WTC11 (cell line): ENCODE measurements around the gene WNT11. TPM values are rescaled to one million over a fixed set of nuclear protein-coding genes. Genes with fewer than 3 reads are reported as not detected.

Experiments used
- ATAC-seq: fragments of 200-7000 bp; cut with Tn5 transposase; 2 replicates; pipeline ENCODE4 v1.10.0; 2021; ENCODE audit warnings: mild to moderate bottlenecking, moderate library complexity
- CTCF ChIA-PET: fragments of 300-600 bp; sonication (Branson Sonifier 250); formaldehyde crosslinking; loops from one replicate; lab custom pipeline; 2021; ENCODE audit warnings: antibody characterized with exemption; lab: Charles Lee
- POLR2A ChIA-PET: fragments of 350-600 bp; sonication (Branson Sonifier 250); formaldehyde crosslinking; loops from one replicate; lab custom pipeline; 2021; ENCODE audit warnings: antibody characterized with exemption; lab: Charles Lee
- DNase-seq: peaks from one replicate; pipeline ENCODE4 v3.0.0; 2021; ENCODE audit warnings: low spot score
- H3K27ac Mint-ChIP-seq: 2 replicates; pipeline ENCODE4 v1.8.0; 2021; ENCODE audit warnings: mixed read lengths
- H3K27me3 Mint-ChIP-seq: 2 replicates; pipeline ENCODE4 v1.8.0; 2021; ENCODE audit warnings: low read depth, mild to moderate bottlenecking, moderate library complexity, mixed read lengths
- H3K36me3 Mint-ChIP-seq: 2 replicates; pipeline ENCODE4 v1.8.0; 2021; ENCODE audit warnings: mixed read lengths
- H3K4me1 Mint-ChIP-seq: 2 replicates; pipeline ENCODE4 v1.8.0; 2022; ENCODE audit warnings: mixed read lengths
- H3K4me3 Mint-ChIP-seq: 2 replicates; pipeline ENCODE4 v1.8.0; 2021; ENCODE audit warnings: mild to moderate bottlenecking, moderate library complexity, mixed read lengths
- H3K9me3 Mint-ChIP-seq: 2 replicates; pipeline ENCODE4 v1.8.0; 2021; ENCODE audit warnings: mixed read lengths
- ATF1 ChIP-seq: sonication (generic); formaldehyde crosslinking; IDR thresholded peaks from 2 replicates; pipeline ENCODE4 v1.8.1; 2023; ENCODE audit warnings: mild to moderate bottlenecking, moderate library complexity, missing genetic modification reagents
- CBFB ChIP-seq: sonication (generic); formaldehyde crosslinking; IDR thresholded peaks from 2 replicates; pipeline ENCODE4 v1.8.1; 2022; ENCODE audit warnings: mild to moderate bottlenecking, low read depth, missing genetic modification reagents
- CREB1 ChIP-seq: sonication (generic); formaldehyde crosslinking; IDR thresholded peaks from 2 replicates; pipeline ENCODE4 v1.8.0; 2023; ENCODE audit warnings: mild to moderate bottlenecking, missing genetic modification reagents
- GABPB1 ChIP-seq: sonication (generic); formaldehyde crosslinking; IDR thresholded peaks from 2 replicates; pipeline ENCODE4 v1.8.1; 2023; ENCODE audit warnings: mild to moderate bottlenecking, missing genetic modification reagents
- GRHL2 ChIP-seq: fragments of 250-450 bp; sonication (Bioruptor Pico); IDR thresholded peaks from 2 replicates; pipeline ENCODE4 v1.8.0; 2022; ENCODE audit warnings: mild to moderate bottlenecking, moderate library complexity; ENCODE audit not compliant: insufficient replicate concordance, severe bottlenecking
- IRF2 ChIP-seq: sonication (generic); formaldehyde crosslinking; IDR thresholded peaks from 2 replicates; pipeline ENCODE4 v1.8.0; 2022; ENCODE audit warnings: low read depth, missing genetic modification reagents, borderline replicate concordance
- JUN ChIP-seq: sonication (generic); formaldehyde crosslinking; IDR thresholded peaks from 2 replicates; pipeline ENCODE4 v1.8.0; 2023; ENCODE audit warnings: mild to moderate bottlenecking, missing genetic modification reagents
- MYBL2 ChIP-seq: sonication (generic); formaldehyde crosslinking; IDR thresholded peaks from 2 replicates; pipeline ENCODE4 v1.8.1; 2023; ENCODE audit warnings: mild to moderate bottlenecking, moderate library complexity, missing genetic modification reagents
- OVOL2 ChIP-seq: fragments of 250-450 bp; sonication (Bioruptor Pico); IDR thresholded peaks from 2 replicates; pipeline ENCODE4 v1.9.0; 2021; ENCODE audit warnings: mild to moderate bottlenecking, borderline replicate concordance
- RELA ChIP-seq: sonication (generic); formaldehyde crosslinking; IDR thresholded peaks from 2 replicates; pipeline ENCODE4 v1.8.1; 2022; ENCODE audit warnings: missing genetic modification reagents, mild to moderate bottlenecking, borderline replicate concordance
- RORB ChIP-seq: fragments of 250-450 bp; sonication (Bioruptor Pico); IDR thresholded peaks from 2 replicates; pipeline ENCODE4 v1.9.0; 2021; ENCODE audit warnings: mild to moderate bottlenecking
- SMAD4 ChIP-seq: sonication (generic); formaldehyde crosslinking; IDR thresholded peaks from 2 replicates; pipeline ENCODE4 v1.8.0; 2022; ENCODE audit warnings: mild to moderate bottlenecking, missing genetic modification reagents
- SP1 ChIP-seq: sonication (generic); formaldehyde crosslinking; conservative IDR thresholded peaks from 2 replicates; pipeline ENCODE4 v1.8.1; 2022; ENCODE audit warnings: missing genetic modification reagents
- TEAD1 ChIP-seq: sonication (generic); formaldehyde crosslinking; IDR thresholded peaks from 2 replicates; pipeline ENCODE4 v1.8.0; 2022; ENCODE audit warnings: mild to moderate bottlenecking, missing genetic modification reagents
- TEAD4 ChIP-seq: sonication (generic); formaldehyde crosslinking; IDR thresholded peaks from 2 replicates; pipeline ENCODE4 v1.8.0; 2022; ENCODE audit warnings: mild to moderate bottlenecking, missing genetic modification reagents
- ZNF138 ChIP-seq: sonication (generic); formaldehyde crosslinking; conservative IDR thresholded peaks from 2 replicates; pipeline ENCODE4 v1.8.1; 2022; ENCODE audit warnings: mild to moderate bottlenecking, moderate library complexity, missing genetic modification reagents
- ZNF317 ChIP-seq: sonication (generic); formaldehyde crosslinking; IDR thresholded peaks from 2 replicates; pipeline ENCODE4 v1.8.1; 2023; ENCODE audit warnings: low read depth, mild to moderate bottlenecking, moderate library complexity, missing genetic modification reagents, borderline replicate concordance
- ZNF671 ChIP-seq: fragments of 250-450 bp; sonication (Bioruptor Pico); IDR thresholded peaks from 2 replicates; pipeline ENCODE4 v1.8.0; 2021; ENCODE audit warnings: mild to moderate bottlenecking
- total RNA-seq: library from RNA; stranded (reverse); gene quantifications from 3 replicates; pipeline ENCODE4 v1.2.3, GENCODE V29; 2021
- TF ChIP-seq, protein P1 (sequence below): sonication (generic); formaldehyde crosslinking; IDR thresholded peaks from 2 replicates; pipeline ENCODE4 v1.8.0; 2022; ENCODE audit warnings: missing genetic modification reagents
- TF ChIP-seq, protein P2 (sequence below): fragments of 250-450 bp; sonication (Bioruptor Pico); IDR thresholded peaks from 2 replicates; pipeline ENCODE4 v1.8.0; 2021; ENCODE audit warnings: mild to moderate bottlenecking
- TF ChIP-seq, protein P3 (sequence below): fragments of 250-450 bp; sonication (Bioruptor Pico); conservative IDR thresholded peaks from 2 replicates; pipeline ENCODE4 v1.9.0; 2021; ENCODE audit warnings: mild to moderate bottlenecking
- TF ChIP-seq, protein P4 (sequence below): sonication (generic); formaldehyde crosslinking; IDR thresholded peaks from 2 replicates; pipeline ENCODE4 v1.8.0; 2022; ENCODE audit warnings: mild to moderate bottlenecking, missing genetic modification reagents
- TF ChIP-seq, protein P5 (sequence below): sonication (generic); formaldehyde crosslinking; conservative IDR thresholded peaks from 2 replicates; pipeline ENCODE4 v1.8.1; 2023; ENCODE audit warnings: mild to moderate bottlenecking, low read depth, missing genetic modification reagents, moderate library complexity

The WNT11 gene
- total RNA-seq, 1 experiment from 2014 or later: 0.79 TPM

DNA sequence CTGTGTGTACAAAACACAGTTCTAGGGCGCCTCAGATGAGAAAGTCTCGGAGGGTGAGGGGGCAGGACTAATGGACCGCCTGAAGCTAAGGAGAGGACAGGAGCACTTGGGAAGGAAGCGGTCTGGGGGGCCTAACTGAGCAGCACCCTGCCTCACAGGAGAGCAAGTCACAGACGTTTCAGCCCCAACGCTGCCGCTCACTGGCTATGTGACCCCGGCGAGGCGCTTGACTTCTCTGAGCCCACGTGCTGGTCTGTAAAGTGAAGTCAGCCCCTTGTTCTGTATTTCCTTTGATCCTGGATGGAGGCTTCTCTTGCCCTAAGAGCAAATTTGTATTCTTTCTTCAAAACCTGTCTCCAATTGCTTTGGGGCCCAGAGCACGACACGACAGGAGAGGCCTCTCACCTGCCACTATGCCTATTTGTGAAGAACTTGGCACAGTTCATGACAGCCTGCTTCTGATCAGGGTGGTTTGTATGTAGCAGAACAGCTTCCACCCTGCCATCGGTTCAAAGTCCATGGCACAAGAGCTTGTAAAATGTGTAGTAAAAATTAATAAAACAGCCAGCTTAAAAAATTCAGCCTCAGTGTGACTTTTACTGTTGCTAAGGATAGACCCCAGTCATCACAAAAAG lies 59.1 kb downstream of the WNT11 start (continued):
- TF ChIP-seq, protein P1, sequence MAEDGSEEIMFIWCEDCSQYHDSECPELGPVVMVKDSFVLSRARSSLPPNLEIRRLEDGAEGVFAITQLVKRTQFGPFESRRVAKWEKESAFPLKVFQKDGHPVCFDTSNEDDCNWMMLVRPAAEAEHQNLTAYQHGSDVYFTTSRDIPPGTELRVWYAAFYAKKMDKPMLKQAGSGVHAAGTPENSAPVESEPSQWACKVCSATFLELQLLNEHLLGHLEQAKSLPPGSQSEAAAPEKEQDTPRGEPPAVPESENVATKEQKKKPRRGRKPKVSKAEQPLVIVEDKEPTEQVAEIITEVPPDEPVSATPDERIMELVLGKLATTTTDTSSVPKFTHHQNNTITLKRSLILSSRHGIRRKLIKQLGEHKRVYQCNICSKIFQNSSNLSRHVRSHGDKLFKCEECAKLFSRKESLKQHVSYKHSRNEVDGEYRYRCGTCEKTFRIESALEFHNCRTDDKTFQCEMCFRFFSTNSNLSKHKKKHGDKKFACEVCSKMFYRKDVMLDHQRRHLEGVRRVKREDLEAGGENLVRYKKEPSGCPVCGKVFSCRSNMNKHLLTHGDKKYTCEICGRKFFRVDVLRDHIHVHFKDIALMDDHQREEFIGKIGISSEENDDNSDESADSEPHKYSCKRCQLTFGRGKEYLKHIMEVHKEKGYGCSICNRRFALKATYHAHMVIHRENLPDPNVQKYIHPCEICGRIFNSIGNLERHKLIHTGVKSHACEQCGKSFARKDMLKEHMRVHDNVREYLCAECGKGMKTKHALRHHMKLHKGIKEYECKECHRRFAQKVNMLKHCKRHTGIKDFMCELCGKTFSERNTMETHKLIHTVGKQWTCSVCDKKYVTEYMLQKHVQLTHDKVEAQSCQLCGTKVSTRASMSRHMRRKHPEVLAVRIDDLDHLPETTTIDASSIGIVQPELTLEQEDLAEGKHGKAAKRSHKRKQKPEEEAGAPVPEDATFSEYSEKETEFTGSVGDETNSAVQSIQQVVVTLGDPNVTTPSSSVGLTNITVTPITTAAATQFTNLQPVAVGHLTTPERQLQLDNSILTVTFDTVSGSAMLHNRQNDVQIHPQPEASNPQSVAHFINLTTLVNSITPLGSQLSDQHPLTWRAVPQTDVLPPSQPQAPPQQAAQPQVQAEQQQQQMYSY: no peak
- no peak for TF ChIP-seq SMAD4
- TF ChIP-seq, all 79 proteins: peak for 0

DNA sequence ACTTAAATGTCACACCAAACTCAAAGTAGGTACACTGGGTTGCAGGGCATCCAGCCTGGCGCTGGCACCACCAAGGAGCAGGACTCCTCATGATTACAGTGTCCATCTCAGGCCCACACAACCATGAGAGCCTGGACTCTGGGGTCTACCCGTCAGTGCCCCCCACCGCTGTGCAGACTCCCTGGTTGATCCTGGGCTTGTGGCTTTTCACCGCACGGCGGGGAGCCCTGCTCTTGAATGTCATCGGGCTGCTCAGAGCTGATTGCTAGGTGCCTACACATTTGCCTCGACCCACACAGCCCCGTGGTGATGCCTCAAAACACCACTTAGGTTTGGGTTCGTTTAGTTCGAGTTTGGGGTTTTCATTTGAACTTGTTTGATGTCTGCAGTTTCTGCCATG lies 63.0 kb downstream of the WNT11 start:
- ChIA-PET CTCF (interaction anchor here (1.0 to 1.1 kb wide), 2 partner anchors 9 to 437 kb away, joined by 3 to 5 read pairs; no protein-coding TSS in a partner anchor), POLR2A (no interaction called here)
- Mint-ChIP-seq H3K27me3 (no peaks in the 10 kb centered on the region), H3K4me1 (no peaks in the 10 kb centered on the region), H3K27ac (no peak overlapping the region), H3K9me3 (no peaks in the 10 kb centered on the region), H3K36me3 (peaks cover 3% of the 10 kb centered on the region; the same call in 1 of the 2 replicates), H3K4me3 (no peak overlapping the region)
- TF ChIP-seq TEAD1 (CRISPR knock-in tag): no peak
- TF ChIP-seq ZNF138 (CRISPR knock-in tag): no peak
- no peak for TF ChIP-seq ZNF671 (CRISPR knock-in tag)
- TF ChIP-seq, protein P2, sequence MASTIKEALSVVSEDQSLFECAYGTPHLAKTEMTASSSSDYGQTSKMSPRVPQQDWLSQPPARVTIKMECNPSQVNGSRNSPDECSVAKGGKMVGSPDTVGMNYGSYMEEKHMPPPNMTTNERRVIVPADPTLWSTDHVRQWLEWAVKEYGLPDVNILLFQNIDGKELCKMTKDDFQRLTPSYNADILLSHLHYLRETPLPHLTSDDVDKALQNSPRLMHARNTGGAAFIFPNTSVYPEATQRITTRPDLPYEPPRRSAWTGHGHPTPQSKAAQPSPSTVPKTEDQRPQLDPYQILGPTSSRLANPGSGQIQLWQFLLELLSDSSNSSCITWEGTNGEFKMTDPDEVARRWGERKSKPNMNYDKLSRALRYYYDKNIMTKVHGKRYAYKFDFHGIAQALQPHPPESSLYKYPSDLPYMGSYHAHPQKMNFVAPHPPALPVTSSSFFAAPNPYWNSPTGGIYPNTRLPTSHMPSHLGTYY (CRISPR knock-in tag): no peak
- no peak for TF ChIP-seq GRHL2 (CRISPR knock-in tag)
- TF ChIP-seq TEAD4 (CRISPR knock-in tag): no peak
- TF ChIP-seq IRF2: no peak
- TF ChIP-seq SP1 (CRISPR knock-in tag): no peak
- TF ChIP-seq MYBL2: no peak
- TF ChIP-seq ATF1 (CRISPR knock-in tag): no peak
- no peak for TF ChIP-seq RORB (CRISPR knock-in tag)
- DNase-seq (no peak), ATAC-seq (no peak)

DNA sequence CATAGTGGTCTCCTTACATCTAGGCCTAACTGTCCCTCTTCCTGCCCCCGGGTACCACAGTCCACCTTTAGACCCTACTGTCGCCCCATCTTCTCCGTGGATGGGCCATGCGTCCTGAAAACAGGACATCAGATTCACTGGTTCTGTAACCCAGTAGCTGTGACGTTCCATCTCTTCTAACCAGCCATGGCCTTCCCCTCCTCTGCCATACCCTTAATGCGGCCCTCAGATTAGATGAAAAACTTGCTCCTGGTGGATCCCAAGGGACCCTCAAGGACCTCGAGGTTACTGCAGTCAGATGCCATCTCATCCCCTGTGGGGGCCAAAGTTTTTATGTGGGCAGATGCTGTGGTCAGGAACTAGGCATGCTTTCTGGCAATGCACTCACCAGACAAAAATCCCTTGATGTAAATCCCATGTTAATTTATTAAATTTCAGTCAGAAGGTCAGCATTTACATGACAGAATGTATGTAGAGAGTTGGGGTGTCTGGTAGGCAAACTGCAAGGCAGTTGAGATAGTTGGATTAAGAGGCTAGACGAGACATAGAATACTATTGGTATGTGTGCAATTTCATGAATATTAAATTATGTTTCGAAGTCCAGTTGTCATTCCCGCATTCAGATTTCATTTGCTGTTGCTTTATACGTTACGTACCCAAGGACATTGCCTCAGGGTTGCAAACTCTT lies 64.3 kb downstream of the WNT11 start:
- DNase-seq: no peak
- H3K27ac Mint-ChIP-seq: no peak overlapping the region
- ChIA-PET POLR2A (interaction anchor here (0.7 kb wide), 1 partner anchor 17 kb away, joined by 3 read pairs; no protein-coding TSS in a partner anchor), CTCF (interaction anchor here (1.0 to 2.9 kb wide), 2 partner anchors 10 to 436 kb away, joined by 3 to 25 read pairs; no protein-coding TSS in a partner anchor)
- H3K27me3 Mint-ChIP-seq: no peaks in the 10 kb centered on the region
- H3K4me1 Mint-ChIP-seq: no peaks in the 10 kb centered on the region
- H3K4me3 Mint-ChIP-seq: no peak overlapping the region
- H3K9me3 Mint-ChIP-seq: no peaks in the 10 kb centered on the region
- H3K36me3 Mint-ChIP-seq: peaks cover 3% of the 10 kb centered on the region; the same call in 1 of the 2 replicates
- ATAC-seq: no peak
- TF ChIP-seq, protein P3, sequence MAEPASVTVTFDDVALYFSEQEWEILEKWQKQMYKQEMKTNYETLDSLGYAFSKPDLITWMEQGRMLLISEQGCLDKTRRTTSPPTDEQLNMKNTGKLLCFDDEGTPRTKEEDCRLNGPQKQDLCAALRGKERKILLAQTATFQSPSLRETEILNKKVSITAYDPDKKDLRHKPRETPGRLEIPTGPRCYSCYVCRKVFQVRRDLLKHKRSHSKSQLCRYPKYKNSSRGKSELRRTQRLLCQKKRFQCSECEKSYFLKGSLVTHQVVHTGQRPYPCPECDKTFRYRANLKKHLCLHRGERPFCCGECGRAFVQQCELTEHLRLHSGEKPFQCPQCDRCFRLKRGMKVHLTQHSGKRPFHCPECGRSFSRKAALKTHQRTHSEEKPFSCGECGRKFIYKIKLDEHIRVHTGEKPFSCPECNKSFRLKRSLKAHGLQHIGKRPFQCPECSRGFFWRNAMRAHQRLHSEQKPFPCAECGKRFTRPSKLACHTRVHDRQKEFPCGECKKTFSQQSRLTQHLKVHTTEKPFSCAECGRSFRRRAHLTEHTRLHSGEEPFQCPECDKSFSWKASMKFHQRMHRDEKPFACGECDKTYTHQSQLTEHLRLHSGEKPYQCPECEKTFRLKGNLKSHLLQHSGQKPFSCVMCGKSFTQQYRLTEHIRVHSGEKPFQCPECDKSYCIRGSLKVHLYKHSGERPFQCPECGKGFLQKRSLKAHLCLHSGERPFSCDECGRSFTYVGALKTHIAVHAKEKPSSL (CRISPR knock-in tag): no peak
- TF ChIP-seq, protein P4, sequence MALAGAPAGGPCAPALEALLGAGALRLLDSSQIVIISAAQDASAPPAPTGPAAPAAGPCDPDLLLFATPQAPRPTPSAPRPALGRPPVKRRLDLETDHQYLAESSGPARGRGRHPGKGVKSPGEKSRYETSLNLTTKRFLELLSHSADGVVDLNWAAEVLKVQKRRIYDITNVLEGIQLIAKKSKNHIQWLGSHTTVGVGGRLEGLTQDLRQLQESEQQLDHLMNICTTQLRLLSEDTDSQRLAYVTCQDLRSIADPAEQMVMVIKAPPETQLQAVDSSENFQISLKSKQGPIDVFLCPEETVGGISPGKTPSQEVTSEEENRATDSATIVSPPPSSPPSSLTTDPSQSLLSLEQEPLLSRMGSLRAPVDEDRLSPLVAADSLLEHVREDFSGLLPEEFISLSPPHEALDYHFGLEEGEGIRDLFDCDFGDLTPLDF (CRISPR knock-in tag): no peak
- TF ChIP-seq JUN (CRISPR knock-in tag) (no peak), TEAD4 (CRISPR knock-in tag) (no peak), CREB1 (CRISPR knock-in tag) (no peak), GABPB1 (CRISPR knock-in tag) (no peak), ZNF317 (CRISPR knock-in tag) (no peak), OVOL2 (CRISPR knock-in tag) (no peak), RELA (CRISPR knock-in tag) (no peak), CBFB (CRISPR knock-in tag) (no peak)
- TF ChIP-seq, protein P5, sequence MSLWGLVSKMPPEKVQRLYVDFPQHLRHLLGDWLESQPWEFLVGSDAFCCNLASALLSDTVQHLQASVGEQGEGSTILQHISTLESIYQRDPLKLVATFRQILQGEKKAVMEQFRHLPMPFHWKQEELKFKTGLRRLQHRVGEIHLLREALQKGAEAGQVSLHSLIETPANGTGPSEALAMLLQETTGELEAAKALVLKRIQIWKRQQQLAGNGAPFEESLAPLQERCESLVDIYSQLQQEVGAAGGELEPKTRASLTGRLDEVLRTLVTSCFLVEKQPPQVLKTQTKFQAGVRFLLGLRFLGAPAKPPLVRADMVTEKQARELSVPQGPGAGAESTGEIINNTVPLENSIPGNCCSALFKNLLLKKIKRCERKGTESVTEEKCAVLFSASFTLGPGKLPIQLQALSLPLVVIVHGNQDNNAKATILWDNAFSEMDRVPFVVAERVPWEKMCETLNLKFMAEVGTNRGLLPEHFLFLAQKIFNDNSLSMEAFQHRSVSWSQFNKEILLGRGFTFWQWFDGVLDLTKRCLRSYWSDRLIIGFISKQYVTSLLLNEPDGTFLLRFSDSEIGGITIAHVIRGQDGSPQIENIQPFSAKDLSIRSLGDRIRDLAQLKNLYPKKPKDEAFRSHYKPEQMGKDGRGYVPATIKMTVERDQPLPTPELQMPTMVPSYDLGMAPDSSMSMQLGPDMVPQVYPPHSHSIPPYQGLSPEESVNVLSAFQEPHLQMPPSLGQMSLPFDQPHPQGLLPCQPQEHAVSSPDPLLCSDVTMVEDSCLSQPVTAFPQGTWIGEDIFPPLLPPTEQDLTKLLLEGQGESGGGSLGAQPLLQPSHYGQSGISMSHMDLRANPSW (CRISPR knock-in tag): no peak
